IPS-11a (cell line): ENCODE results near the gene GJC1.

Experiments
- H3K4me3 ChIP-seq: one replicate; pipeline ENCODE4 v1.5.1; 2013; ENCODE audit warnings: low read depth, low read length, control low read depth

The GJC1 gene

DNA sequence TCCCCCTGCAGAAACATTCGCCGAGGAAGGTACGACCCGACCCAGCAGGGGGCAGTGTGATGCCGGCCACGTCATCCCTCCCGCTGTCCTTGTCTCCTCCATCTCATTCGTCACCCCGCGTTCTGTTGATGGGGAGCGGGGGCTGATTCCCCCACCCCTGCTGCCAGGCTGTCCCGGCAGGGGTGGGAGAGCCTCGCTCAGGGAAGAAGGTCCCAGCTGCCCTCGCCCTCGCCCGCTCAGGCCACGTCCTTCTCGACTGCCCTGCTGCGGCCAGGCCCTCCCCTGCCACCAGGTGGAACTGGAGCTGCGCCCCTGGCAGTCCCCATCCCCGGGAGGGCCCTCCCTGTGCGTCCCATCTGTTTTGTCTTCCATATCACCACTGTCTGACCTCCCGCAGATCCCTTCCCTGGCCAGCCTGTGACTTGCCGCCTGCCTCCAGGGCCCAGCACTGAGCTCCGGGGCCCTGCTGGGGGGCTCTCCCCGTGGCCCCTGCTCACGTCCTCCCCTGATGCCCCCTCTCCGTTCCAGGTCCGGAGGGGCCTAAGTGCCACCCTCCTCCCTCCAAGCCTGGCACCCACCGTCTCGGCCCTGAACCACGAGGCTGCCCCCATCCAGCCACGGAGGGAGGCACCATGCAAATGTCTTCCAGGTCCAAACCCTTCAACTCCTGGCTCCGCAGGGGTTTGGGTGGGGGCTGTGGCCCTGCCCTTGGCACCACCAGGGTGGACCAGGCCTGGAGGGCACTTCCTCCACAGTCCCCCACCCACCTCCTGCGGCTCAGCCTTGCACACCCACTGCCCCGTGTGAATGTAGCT, 50.7 kb downstream of the GJC1 start:
- peak overlapping the region; percentile 24 for H3K4me3 ChIP-seq

DNA sequence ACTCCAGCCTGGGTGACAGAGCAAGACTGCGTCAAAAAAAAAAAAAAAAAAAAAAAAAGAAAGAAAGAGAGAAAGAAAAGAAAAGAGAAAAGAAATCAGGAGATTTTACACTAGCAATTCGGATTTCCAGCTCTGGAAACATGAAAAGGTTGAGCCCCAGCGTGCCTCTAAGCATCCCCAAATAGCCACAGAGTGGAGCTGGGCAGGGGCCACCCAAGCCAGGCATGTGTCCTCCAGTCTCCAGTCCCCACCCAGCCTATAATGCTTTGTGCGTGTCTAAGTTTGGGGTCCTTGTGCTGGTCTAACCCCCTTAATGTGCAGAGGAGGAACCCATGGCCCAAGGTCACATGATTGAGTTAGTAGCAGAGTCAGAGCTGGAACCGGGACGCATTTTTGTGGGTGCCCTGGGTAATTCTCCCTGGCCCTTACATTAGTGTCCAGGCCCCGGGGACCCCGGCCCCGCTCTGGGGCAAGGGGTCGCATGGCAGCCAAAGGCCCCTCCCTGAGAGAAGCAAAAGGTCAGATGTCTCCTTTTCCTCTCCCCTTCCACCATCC, 51.4 kb downstream of the GJC1 start:
- H3K4me3 ChIP-seq, result no peak overlapping the region

DNA sequence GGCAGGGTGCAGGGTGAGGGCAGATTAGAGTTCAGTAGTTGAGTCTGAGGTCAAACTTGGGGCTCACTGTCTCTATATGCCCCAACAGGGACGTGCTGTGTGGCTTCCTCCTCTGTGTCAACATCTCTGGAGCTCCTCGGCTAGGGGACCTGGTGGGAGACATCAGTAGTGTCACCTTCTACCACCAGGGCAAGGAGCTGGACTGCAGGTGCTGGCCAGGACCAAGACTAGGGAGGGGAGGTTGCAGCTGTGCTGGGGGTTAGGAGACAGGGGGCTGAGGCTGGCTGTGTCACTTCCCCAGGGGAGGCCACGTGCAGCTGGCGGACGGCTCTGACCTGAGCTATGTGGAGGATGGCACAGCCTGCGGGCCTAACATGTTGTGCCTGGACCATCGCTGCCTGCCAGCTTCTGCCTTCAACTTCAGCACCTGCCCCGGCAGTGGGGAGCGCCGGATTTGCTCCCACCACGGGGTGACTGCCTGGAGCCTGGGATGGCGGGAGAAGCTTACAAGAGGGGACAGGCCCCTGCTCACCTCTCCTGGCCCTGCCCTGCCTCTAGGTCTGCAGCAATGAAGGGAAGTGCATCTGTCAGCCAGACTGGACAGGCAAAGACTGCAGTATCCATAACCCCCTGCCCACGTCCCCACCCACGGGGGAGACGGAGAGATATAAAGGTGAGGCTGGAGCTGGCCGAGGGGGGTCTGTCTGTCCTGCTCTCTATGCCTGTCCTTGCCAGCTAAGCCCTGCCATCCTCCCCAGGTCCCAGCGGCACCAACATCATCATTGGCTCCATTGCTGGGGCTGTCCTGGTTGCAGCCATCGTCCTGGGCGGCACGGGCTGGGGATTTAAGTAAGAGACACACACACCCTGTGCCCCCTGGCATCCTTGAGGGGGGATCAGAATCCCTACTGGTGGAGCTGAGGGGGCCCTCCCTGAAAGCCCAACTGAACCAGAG, 52.4 kb downstream of the GJC1 start:
- H3K4me3 ChIP-seq, result no peak overlapping the region

DNA sequence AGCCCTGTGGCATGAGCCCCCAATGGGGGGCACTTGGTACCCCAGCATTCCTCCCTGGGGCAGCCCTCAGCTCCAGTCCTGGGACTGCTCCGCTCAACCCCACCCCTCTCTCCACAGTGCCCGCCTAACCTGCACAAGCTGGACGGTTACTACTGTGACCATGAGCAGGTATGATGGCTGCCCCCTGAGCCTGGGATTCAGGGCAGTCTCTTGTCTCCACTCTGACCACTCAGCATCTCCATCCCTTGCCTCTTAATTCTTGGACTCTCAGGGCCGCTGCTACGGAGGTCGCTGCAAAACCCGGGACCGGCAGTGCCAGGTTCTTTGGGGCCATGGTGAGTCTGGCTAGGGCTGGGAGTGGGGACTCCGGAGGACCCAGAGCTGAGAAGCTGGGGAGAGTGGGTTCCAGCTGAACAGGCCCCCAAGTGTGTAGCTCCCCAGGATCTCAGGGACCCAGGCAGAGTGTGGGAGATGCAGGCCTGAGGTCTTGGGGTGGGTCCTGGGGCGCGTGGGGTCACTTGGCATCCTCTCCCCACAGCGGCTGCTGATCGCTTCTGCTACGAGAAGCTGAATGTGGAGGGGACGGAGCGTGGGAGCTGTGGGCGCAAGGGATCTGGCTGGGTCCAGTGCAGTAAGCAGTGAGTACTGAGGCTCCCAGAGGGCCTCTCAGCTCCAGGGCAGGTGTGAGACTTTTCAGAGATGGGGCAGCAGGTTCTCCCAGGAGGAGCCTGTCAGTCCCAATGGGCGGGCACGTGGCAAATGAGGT, 53.3 kb downstream of the GJC1 start:
- H3K4me3 ChIP-seq, result no peak overlapping the region

DNA sequence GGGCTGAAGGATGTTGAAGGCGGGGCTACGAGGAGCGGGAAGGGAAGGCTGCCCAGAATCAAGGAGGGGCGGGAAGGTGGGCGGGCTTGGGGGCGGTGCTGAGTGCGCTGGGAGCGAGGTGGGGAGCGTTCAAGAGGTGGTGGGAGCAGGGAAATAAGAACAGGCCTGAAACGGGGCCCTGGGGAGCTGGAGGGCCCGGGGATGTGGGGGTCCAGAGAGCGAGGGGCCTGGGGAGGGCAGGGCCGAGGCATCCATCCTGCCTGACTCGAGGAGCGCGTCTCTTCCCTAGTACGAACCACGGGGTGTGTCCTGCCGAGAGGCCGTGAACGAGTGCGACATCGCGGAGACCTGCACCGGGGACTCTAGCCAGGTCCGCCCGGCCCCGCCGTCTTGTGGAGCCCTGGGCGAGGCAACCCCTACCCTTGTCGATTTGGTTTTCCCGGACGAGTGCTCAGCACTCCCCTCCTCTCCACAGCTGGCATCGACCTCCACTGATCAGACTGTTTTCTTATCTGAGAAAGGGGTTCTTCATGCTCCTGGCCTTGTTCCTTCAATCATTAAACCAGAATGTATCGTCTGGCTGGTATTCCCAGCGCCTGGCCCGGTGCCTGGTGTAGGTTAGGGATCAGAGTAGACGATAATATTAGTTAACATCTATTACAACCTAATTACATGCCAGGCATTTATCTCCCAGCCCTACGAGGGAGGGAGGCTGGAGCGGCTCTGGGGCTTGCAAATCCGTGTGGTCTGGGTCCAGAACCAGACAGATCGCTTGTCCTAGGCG, 54.1 kb downstream of the GJC1 start:
- H3K4me3 ChIP-seq, result peak overlapping the region; percentile 47

DNA sequence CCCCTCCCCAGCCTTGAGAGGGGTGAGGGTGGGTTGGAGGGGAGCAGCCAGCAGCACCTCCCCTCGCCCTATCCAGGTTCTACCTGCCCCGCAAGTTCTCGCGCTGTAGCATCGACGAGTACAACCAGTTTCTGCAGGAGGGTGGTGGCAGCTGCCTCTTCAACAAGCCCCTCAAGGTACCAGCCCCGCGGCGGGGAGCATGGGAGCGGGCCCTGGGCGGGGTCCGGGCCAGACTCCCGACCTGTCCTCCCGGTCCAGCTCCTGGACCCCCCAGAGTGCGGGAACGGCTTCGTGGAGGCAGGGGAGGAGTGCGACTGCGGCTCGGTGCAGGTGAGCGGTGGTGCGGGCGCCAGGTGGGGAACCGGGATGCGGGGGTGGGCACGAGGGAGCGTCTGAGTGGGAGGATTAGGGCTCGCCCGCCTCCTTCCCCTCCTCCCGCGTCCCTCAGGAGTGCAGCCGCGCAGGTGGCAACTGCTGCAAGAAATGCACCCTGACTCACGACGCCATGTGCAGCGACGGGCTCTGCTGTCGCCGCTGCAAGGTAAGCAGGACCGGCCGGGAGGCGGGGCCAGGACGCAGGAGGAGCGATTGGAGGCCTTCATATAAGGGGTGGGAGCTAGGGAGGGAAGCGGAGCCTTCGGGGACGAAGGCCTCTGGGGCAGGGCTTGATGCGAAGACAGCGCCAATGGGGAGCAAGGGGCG, 54.8 kb downstream of the GJC1 start:
- peak overlapping the region; percentile 59 for H3K4me3 ChIP-seq

DNA sequence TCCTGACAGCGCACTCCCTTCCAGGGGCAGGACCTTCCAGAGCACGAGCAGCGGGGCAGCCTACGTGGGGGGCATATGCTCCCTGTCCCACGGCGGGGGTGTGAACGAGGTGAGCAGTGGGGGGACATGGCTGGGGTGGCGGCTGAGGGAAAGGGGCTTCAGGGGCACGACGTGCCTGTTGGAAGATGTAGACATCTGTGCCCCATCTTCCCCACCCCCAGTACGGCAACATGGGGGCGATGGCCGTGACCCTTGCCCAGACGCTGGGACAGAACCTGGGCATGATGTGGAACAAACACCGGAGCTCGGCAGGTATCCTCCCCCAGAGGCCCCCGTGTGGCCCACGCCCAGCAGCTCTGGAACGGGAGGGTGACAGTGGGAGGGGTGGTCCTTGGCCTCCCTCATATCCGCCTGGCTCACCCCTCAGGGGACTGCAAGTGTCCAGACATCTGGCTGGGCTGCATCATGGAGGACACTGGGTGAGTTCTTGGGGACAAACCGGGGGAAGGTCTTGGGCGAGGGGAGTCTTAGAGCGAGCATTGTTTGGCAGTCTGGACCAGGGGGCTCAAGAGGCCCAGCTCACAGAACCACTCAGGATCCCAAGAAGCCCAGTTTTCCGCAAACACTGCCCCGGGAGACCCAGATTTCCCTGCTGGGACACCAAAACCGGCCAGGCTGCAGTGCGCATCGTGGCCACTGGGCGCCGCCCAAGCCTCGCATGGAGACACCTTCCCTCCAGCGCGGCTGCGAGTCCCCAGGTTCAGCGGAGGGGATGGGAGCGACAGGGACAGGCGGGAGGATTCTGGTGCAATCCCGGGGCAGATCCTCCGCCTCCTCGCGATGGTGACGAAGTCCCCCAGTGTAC, 55.6 kb downstream of the GJC1 start:
- peak overlapping the region; percentile 59 for H3K4me3 ChIP-seq

DNA sequence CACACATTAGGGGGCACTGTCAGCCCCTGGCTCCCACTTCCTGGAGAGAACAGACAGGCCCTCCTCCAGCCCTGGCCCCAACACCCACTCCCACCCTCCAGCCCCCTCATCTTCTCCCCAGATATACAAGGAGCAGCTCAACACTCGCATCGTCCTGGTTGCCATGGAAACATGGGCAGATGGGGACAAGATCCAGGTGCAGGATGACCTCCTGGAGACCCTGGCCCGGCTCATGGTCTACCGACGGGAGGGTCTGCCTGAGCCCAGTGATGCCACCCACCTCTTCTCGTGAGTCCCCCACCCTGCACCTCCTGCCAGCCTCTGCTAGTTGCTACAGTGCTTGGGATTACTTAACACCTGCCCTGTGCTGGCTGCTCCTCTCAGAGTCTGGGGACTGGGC, 56.9 kb downstream of the GJC1 start:
- H3K4me3 ChIP-seq, result no peak overlapping the region

DNA sequence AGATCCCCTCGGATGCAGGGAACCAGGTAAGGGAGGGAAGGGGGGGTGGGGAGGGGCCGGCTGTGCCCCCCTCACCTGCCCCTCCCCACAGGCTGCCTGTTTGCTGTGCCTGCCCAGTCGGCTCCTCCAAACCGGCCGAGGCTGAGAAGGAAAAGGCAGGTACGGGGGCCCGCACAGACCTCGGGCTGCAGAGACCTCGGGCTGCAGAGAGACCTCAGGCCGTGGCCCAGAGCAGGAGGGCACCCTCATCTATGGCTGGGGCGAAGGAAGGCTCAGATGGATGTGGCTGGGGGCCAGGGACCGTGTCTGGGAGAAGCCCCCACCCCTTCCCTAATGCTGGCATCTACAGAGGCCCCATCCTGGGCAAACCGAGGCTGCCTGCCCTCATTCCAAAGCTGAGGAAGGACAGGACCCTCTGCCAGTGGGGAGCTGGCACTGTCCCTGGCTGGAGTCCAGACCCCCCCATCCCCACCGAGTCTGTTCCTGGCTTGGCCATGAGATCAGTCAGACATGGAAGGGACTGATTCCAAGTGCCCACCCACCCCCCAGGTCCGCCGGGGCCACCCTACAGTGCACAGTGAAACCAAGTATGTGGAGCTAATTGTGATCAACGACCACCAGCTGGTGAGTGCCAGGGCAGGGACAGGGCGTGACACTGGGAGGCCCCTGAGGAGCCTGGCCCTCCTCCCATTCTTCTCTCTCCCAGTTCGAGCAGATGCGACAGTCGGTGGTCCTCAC, 57.6 kb downstream of the GJC1 start:
- no peak overlapping the region for H3K4me3 ChIP-seq

DNA sequence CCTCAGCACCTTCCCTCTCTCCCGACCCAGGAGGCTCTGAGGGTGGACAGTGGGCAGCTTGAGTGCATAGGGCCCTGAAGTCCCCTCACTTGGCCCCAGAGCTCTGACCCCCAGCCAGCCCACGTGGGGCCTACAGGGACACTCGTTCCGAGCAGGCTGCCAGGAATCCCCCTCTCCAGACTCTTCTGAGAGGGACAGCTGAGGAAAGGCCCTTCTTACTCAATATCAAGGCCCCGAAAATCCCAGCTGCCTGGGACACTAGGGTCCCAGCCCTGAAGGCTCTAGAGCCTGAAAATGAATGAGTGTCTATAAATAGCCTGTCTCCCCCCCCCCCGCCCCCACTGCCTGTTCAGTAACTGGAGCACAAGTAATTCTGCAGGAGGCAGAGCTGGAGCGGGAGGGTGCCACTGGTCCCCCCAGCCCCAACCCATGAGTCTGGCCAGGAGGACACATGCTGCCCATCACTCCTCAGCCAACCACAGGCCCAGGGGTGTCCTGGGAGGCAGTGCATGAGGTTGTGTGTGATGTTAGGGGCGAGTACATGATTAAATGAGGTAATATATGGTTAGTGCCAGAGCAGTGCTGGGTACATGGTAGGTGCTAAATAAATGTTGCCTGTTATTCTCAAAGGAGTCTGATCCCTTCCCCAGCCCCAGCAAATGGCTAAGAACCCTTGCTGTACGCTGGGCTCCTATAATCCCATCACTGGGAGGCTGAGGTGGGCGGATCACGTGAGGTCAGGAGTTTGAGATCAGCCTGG, 59.7 kb downstream of the GJC1 start:
- no peak overlapping the region for H3K4me3 ChIP-seq

DNA sequence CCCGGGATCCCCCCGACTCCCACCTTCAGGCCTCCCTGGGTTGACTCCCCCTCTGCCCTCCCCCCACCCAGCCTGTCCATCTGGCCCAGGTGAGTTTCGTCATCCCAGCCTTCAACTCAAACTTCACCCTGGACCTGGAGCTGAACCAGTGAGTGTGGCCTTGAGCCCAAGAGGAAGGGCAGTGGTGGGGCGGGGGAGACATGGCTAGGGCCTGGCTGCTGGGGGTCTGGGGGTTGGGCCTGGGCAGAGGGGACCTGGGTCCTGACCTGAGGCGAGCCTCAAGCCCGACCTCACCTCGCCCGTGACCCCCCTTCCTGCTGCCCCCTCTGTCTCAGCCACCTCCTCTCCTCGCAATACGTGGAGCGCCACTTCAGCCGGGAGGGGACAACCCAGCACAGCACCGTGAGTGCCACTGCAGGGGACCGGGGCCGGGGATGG, 60.4 kb downstream of the GJC1 start:
- H3K4me3 ChIP-seq, result no peak overlapping the region

DNA sequence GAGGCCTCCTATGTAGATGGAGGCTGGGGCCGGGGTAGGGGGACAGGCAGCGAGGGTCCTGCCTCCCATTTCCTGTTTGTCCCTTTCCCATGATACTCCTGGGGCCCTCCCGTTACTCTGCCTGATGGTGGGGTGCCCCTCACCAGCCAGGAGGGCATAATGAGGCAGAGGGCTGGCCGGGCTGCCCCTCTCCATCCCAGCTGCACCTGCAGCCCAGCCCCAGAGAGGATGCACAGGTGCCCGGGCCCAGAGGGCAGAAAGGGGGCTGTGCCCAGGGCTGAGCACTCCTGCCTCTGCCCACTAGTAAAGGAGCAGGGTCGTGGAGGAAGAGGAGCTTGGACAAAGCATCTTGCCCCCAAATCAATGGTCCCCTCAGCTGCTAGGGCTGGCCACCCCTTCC, 60.9 kb downstream of the GJC1 start:
- no peak overlapping the region for H3K4me3 ChIP-seq

DNA sequence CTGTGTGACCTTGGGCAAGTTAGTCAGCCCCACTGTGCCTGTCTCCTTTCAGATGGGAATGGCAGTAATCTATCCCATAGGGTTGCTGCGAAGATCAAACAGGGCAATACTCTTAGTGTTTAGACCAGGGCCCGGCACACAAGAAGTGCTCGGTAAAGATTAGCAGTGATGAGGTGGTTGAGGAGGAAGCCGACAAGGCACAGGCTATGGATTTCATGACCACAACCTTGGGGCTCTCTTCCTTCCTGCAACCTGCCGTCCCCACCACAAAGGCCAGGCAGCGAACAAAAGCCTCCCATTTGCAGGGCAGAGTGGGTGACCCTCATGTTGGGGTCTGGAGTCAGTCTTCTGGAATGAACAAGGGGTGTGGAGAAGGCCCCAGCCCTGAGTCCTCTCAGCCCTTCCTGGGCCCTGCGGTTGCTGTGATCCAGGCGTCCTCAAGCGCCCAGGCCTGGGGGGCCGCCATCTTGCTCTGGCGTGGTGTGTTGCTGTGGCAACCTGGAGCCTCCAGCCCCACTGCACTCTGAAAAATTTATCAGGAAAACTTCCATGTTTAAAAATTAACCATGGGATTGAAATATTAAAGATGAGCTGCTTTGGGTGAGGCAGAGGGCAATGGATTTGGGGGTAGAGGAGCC, 61.5 kb downstream of the GJC1 start:
- H3K4me3 ChIP-seq, result no peak overlapping the region

DNA sequence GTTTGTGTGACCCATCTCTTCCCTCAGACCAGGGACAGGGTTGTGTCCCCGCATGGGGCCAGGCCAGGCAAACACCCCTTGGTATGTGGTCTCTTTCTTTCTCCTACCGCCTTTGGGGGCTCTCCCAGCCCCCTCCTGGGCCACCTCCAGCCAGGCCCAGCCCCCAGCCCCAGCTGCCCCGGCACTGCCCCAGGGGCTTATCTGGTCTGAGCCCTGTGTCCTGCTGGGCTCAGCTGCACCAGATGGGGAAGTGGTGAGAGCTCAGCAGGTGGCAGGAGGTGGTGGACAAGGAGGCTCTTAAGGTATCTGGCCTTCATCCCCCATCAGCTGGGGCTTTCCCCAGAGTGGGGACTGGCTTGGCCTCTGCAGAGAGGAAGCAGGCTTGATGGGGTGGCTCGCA, 62.6 kb downstream of the GJC1 start:
- H3K4me3 ChIP-seq, result no peak overlapping the region

DNA sequence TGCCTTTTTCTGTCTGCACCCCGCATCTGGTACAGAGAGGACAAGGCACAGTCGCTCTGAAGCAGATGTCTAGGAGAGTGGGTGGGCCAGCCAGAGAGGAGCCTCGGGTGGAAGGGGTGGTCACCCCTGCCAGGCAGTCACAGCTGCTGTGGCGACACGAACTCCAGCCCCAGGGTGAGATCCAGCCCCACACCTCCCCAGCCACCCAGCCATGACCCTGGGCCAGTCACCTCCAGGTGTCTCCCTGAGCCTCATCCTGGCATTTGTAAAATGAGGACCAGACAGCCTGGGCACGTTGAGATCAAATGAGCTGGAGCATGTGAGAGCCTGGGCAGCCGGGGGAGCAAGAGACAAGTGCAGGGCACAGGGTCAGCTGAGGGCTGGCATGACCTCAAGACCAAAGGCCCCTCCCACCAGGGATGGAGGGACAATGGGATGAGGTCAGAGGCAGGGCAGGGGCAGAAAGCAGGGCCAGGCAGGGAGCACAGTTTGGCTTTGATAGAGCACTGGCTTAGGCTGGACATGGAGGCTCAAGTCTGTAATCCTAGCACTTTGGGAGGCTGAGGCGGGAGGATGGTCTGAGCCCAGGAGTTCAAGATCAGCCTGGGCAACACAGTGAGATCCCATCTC, 63.6 kb downstream of the GJC1 start:
- no peak overlapping the region for H3K4me3 ChIP-seq

DNA sequence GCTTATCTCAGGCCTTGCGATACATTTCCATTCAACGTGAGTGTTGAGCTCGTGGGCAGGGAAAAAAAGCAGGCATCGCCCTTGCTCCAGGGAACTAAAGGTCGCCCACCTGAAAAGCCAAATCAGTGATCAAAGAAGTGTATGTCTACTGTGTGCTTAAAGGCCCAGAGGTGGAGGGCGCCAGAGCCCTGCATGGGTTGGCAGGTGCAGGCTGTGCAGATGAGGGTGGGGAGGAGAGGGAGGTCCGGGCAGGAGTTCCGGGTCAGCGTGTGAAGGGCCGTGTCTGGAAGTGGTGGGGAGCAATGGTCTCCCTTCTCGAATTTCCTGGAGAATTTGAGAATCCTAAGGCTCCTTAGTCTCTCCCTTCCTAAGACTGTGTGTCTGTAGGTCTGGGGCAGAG, 64.1 kb downstream of the GJC1 start:
- H3K4me3 ChIP-seq, result no peak overlapping the region
